ENCODE measurements around the gene CHD9NB. TPM values are rescaled to one million over a fixed set of nuclear protein-coding genes. Genes with fewer than 3 reads are reported as not detected.

The CHD9NB gene
- polyA plus RNA-seq, 1 of the 3 experiments (the other 2 are of a cell fraction) = 2.7 TPM

- Histone ChIP-seq H3K9me3 (no peaks in the 10 kb centered on the region), H3K4me3 (ENCODE audit: low read depth in 2 of 2, low read length in 1 of 2) (no peak overlapping the region), H3K9ac (no peak overlapping the region), H3K4me1 (ENCODE audit: control insufficient read depth in 1 of 2, insufficient read depth in 2 of 2, low read depth in 1 of 2, low read length in 1 of 2) (no peaks in the 10 kb centered on the region), H3K27ac (ENCODE audit: low read depth in 2 of 2, low read length in 1 of 2) (no peak overlapping the region), H3K4me2 (no peak overlapping the region), H3K79me2 (ENCODE audit: insufficient read depth) (no peaks in the 10 kb centered on the region), H3K9me2 (no peaks in the 10 kb centered on the region), H3K36me3 (replicated peaks in 1 of 2; ENCODE audit: control insufficient read depth in 1 of 2, insufficient read depth in 2 of 2, low read length in 1 of 2) (no peaks in the 10 kb centered on the region), H4K20me1 (ENCODE audit: insufficient read depth) (no peaks in the 10 kb centered on the region), H2AFZ (ENCODE audit: low read depth) (no peak overlapping the region), H3F3A (replicated peaks; ENCODE audit: insufficient read depth) (no peaks in the 10 kb centered on the region), H3K27me3 (ENCODE audit: insufficient read depth) (no peaks in the 10 kb centered on the region)
- 0 out of 2 replicates have a peak, but pooled peaks have one; percentile 63 for TF ChIP-seq RFX5 (IDR thresholded peaks at IDR 0.05; ENCODE audit: low read length)
- peak; percentile 95 for TF ChIP-seq RAD21 (IDR thresholded peaks at IDR 0.05; ENCODE audit: low read length)
- peak; percentile 74 for TF ChIP-seq CTCF (IDR thresholded peaks at IDR 0.05)
- no peak for TF ChIP-seq EP300 (IDR thresholded peaks at IDR 0.05; ENCODE audit: borderline replicate concordance in 1 of 2, low read depth in 1 of 2, low read length in 1 of 2)
- TF ChIP-seq SMC3 (IDR thresholded peaks at IDR 0.05; ENCODE audit: low read depth, low read length) = peak; percentile 84
- TF ChIP-seq FOXJ3 (CRISPR knock-in tag; IDR thresholded peaks at IDR 0.05) = no peak
- CTCF ChIA-PET = interaction anchor here (0.5 to 6.8 kb wide), 55 partner anchors 8 to 1727 kb away, joined by 3 to 75 read pairs (median 4); no protein-coding TSS in a partner anchor
- POLR2A ChIA-PET = no interaction called here
- peak; percentile 70 for DNase-seq
- WGBS (ENCODE audit: low lambda C conversion rate) = 9% methylated on average over 5 of the region's 5 CpGs
Observed at GRCh38 chr16:53022374-53022773, 30.3 kb downstream of the CHD9NB start.

GRCh38 chr16:53018834-53019416 is 33.8 kb downstream of the CHD9NB start:
- no peak for DNase-seq
- ChIA-PET CTCF (interaction anchor here (1.0 to 6.8 kb wide), 2 partner anchors 42 to 827 kb away, joined by 3 to 75 read pairs; no protein-coding TSS in a partner anchor), POLR2A (no interaction called here)
- Histone ChIP-seq H3K27me3 (ENCODE audit: insufficient read depth) (no peaks in the 10 kb centered on the region), H3K79me2 (ENCODE audit: insufficient read depth) (no peaks in the 10 kb centered on the region), H2AFZ (ENCODE audit: low read depth) (no peak overlapping the region), H3F3A (replicated peaks; ENCODE audit: insufficient read depth) (no peaks in the 10 kb centered on the region), H3K4me1 (ENCODE audit: control insufficient read depth in 1 of 2, insufficient read depth in 2 of 2, low read depth in 1 of 2, low read length in 1 of 2) (peaks cover 0 to 2% of the 10 kb centered on the region in 2 experiments; a peak in 2 of 4 replicates), H3K9me2 (no peaks in the 10 kb centered on the region), H4K20me1 (ENCODE audit: insufficient read depth) (no peaks in the 10 kb centered on the region), H3K9ac (no peak overlapping the region), H3K36me3 (replicated peaks in 1 of 2; ENCODE audit: control insufficient read depth in 1 of 2, insufficient read depth in 2 of 2, low read length in 1 of 2) (no peaks in the 10 kb centered on the region), H3K4me2 (no peak overlapping the region), H3K9me3 (no peaks in the 10 kb centered on the region), H3K27ac (ENCODE audit: low read depth in 2 of 2, low read length in 1 of 2) (no peak overlapping the region), H3K4me3 (ENCODE audit: low read depth in 2 of 2, low read length in 1 of 2) (no peak overlapping the region)
- WGBS (ENCODE audit: low lambda C conversion rate) = 45% methylated on average over 2 of the region's 2 CpGs
- TF ChIP-seq USF2 (IDR thresholded peaks at IDR 0.05; ENCODE audit: borderline replicate concordance, low read depth, low read length) (no peak), FOXM1 (IDR thresholded peaks at IDR 0.05; ENCODE audit: low read depth) (no peak), RFX5 (IDR thresholded peaks at IDR 0.05; ENCODE audit: low read length) (no peak), JUND (IDR thresholded peaks at IDR 0.05) (no peak), GABPA (IDR thresholded peaks at IDR 0.05; ENCODE audit: low read depth) (no peak), RCOR1 (IDR thresholded peaks at IDR 0.05; ENCODE audit: low read length) (no peak), SIN3A (IDR thresholded peaks at IDR 0.05; ENCODE audit: borderline replicate concordance, low read depth, low read length) (no peak), POLR2AphosphoS5 (IDR thresholded peaks at IDR 0.05; ENCODE audit: low read depth, low read length) (no peak), RAD21 (IDR thresholded peaks at IDR 0.05; ENCODE audit: low read length) (no peak), CTCF (IDR thresholded peaks at IDR 0.05) (no peak), PBX3 (IDR thresholded peaks at IDR 0.05) (no peak), FOSL2 (IDR thresholded peaks at IDR 0.05; ENCODE audit: borderline replicate concordance, low read depth) (no peak), USF1 (IDR thresholded peaks at IDR 0.05; ENCODE audit: borderline replicate concordance, low read depth) (no peak), IRF3 (IDR thresholded peaks at IDR 0.05; ENCODE audit: low read depth, low read length) (no peak), MXI1 (IDR thresholded peaks at IDR 0.05; ENCODE audit: low read depth, low read length) (no peak), NRF1 (IDR thresholded peaks at IDR 0.05; ENCODE audit: low read depth, low read length) (no peak)
